K562 (cell line): ENCODE data around the gene KIF26B. TPM values are rescaled to one million over a fixed set of nuclear protein-coding genes. Genes with fewer than 3 reads are reported as not detected.

Source experiments
- ETV1 ChIP-seq: fragments of 450-650 bp; conservative IDR thresholded peaks from 2 replicates; pipeline ENCODE4 v1.6.1; 2016; ENCODE audit warnings: missing genetic modification characterization, control low read depth, low read depth, missing compliant biosample characterization
- SP2 ChIP-seq: IDR thresholded peaks from 2 replicates; pipeline ENCODE4 v1.6.1; 2011; ENCODE audit warnings: mild to moderate bottlenecking, low read depth, low read length, moderate library complexity; ENCODE audit not compliant: poor library complexity, severe bottlenecking; ENCODE audit errors: extremely low read depth
- polyA plus RNA-seq, 8 experiments: library from polyadenylated mRNA; depleted of rRNA in 4 of 8; stranded (reverse) in 5 of 8; unstranded in 3 of 8; fragments of >200 nt; fragmentation: Nextera tagmentation in 2 of 8; fragmentation: Illumina TruSeq in 1 of 8; extraction: Ambion mirVana in 2 of 8; extraction: Trizol in 1 of 8; gene quantifications; 2 replicates each; pipeline versions ENCODE4 v1.2.1 to v1.2.3, GENCODE V29; 2011 to 2014; ENCODE audit warnings: inconsistent platforms in 1 of 8, missing spikeins in 1 of 8
- total RNA-seq, 7 experiments: library from RNA; depleted of rRNA in 6 of 7; stranded (reverse); fragments of >200 nt in 6 of 7; fragmentation: Illumina TruSeq in 2 of 7; extraction: Trizol in 2 of 7; gene quantifications; 2 replicates each; pipeline versions ENCODE4 v1.2.1 to v1.2.3, GENCODE V29; 2011 to 2021; ENCODE audit warnings: low replicate concordance in 1 of 7
- TF ChIP-seq, protein P1 (sequence below): fragments of 450-650 bp; IDR thresholded peaks from 2 replicates; pipeline ENCODE4 v1.6.1; 2018; ENCODE audit not compliant: partially characterized antibody
- TF ChIP-seq, protein P2 (sequence below), 2 experiments: fragments of 450-650 bp; IDR thresholded peaks; 2 replicates each; pipeline ENCODE4 v1.6.1; 2018; ENCODE audit warnings: mild to moderate bottlenecking in 2 of 2, low read depth in 1 of 2; ENCODE audit not compliant: partially characterized antibody in 2 of 2
- TF ChIP-seq, protein P3 (sequence below): fragments of 250-450 bp; sonication (Bioruptor Pico); IDR thresholded peaks from 2 replicates; pipeline ENCODE4 v1.8.0; 2022; ENCODE audit warnings: moderate library complexity, mild to moderate bottlenecking, inconsistent platforms
- TF ChIP-seq, protein P4 (sequence below), 2 experiments: fragments of 150-350 bp in 1 of 2; IDR thresholded peaks; 2 replicates each; pipeline ENCODE4 v1.6.1; 2012 to 2016; ENCODE audit warnings: low read depth in 2 of 2, low read length in 2 of 2, mild to moderate bottlenecking in 1 of 2, moderate library complexity in 1 of 2

KIF26B gene
- total and polyA plus RNA-seq, 9 of the 15 experiments (the other 6 are each of a cell fraction or from before 2014, with no cell fraction given) = 0.02 to 0.08 (median 0.03) TPM; not detected in 6

DNA sequence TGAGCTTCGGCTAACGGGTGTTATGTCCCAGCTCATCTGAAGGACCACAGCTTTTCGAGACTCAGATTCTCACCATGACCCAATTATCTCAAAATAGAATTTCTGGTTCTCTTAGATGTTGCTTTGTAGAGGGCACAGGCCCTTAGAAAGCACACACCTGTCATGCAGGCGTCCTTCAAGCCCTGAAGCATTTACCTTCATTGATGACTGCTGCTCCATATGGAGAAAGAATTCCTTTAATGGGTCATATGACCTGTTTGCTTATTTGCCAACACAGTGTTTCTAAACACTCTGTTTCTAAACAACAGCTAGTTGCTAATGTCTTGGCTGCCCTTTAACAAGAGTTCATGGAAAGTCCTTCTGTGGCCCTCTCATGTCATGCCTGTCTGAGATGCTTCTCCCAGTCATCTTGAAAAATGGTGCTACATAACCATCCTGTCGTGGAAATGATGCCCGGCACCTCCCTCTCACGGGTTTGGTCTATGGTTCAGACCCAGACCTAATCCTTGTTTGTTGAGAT, 495.7 kb downstream of the KIF26B start (continued):
- TF ChIP-seq, protein P1, sequence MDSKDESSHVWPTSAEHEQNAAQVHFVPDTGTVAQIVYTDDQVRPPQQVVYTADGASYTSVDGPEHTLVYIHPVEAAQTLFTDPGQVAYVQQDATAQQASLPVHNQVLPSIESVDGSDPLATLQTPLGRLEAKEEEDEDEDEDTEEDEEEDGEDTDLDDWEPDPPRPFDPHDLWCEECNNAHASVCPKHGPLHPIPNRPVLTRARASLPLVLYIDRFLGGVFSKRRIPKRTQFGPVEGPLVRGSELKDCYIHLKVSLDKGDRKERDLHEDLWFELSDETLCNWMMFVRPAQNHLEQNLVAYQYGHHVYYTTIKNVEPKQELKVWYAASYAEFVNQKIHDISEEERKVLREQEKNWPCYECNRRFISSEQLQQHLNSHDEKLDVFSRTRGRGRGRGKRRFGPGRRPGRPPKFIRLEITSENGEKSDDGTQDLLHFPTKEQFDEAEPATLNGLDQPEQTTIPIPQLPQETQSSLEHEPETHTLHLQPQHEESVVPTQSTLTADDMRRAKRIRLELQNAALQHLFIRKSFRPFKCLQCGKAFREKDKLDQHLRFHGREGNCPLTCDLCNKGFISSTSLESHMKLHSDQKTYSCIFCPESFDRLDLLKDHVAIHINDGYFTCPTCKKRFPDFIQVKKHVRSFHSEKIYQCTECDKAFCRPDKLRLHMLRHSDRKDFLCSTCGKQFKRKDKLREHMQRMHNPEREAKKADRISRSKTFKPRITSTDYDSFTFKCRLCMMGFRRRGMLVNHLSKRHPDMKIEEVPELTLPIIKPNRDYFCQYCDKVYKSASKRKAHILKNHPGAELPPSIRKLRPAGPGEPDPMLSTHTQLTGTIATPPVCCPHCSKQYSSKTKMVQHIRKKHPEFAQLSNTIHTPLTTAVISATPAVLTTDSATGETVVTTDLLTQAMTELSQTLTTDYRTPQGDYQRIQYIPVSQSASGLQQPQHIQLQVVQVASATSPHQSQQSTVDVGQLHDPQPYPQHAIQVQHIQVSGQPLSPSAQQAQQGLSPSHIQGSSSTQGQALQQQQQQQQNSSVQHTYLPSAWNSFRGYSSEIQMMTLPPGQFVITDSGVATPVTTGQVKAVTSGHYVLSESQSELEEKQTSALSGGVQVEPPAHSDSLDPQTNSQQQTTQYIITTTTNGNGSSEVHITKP = no peak
- no peak for TF ChIP-seq SP2
- TF ChIP-seq, protein P2, sequence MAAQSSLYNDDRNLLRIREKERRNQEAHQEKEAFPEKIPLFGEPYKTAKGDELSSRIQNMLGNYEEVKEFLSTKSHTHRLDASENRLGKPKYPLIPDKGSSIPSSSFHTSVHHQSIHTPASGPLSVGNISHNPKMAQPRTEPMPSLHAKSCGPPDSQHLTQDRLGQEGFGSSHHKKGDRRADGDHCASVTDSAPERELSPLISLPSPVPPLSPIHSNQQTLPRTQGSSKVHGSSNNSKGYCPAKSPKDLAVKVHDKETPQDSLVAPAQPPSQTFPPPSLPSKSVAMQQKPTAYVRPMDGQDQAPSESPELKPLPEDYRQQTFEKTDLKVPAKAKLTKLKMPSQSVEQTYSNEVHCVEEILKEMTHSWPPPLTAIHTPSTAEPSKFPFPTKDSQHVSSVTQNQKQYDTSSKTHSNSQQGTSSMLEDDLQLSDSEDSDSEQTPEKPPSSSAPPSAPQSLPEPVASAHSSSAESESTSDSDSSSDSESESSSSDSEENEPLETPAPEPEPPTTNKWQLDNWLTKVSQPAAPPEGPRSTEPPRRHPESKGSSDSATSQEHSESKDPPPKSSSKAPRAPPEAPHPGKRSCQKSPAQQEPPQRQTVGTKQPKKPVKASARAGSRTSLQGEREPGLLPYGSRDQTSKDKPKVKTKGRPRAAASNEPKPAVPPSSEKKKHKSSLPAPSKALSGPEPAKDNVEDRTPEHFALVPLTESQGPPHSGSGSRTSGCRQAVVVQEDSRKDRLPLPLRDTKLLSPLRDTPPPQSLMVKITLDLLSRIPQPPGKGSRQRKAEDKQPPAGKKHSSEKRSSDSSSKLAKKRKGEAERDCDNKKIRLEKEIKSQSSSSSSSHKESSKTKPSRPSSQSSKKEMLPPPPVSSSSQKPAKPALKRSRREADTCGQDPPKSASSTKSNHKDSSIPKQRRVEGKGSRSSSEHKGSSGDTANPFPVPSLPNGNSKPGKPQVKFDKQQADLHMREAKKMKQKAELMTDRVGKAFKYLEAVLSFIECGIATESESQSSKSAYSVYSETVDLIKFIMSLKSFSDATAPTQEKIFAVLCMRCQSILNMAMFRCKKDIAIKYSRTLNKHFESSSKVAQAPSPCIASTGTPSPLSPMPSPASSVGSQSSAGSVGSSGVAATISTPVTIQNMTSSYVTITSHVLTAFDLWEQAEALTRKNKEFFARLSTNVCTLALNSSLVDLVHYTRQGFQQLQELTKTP (IDR thresholded peaks at IDR 0.05; ENCODE audit: low read depth in 1 of 2, partially characterized antibody in 2 of 2) = no peak
- TF ChIP-seq, protein P3, sequence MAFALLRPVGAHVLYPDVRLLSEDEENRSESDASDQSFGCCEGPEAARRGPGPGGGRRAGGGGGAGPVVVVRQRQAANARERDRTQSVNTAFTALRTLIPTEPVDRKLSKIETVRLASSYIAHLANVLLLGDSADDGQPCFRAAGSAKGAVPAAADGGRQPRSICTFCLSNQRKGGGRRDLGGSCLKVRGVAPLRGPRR = no peak
- TF ChIP-seq ETV1 (tag) = no peak
- TF ChIP-seq, protein P4, sequence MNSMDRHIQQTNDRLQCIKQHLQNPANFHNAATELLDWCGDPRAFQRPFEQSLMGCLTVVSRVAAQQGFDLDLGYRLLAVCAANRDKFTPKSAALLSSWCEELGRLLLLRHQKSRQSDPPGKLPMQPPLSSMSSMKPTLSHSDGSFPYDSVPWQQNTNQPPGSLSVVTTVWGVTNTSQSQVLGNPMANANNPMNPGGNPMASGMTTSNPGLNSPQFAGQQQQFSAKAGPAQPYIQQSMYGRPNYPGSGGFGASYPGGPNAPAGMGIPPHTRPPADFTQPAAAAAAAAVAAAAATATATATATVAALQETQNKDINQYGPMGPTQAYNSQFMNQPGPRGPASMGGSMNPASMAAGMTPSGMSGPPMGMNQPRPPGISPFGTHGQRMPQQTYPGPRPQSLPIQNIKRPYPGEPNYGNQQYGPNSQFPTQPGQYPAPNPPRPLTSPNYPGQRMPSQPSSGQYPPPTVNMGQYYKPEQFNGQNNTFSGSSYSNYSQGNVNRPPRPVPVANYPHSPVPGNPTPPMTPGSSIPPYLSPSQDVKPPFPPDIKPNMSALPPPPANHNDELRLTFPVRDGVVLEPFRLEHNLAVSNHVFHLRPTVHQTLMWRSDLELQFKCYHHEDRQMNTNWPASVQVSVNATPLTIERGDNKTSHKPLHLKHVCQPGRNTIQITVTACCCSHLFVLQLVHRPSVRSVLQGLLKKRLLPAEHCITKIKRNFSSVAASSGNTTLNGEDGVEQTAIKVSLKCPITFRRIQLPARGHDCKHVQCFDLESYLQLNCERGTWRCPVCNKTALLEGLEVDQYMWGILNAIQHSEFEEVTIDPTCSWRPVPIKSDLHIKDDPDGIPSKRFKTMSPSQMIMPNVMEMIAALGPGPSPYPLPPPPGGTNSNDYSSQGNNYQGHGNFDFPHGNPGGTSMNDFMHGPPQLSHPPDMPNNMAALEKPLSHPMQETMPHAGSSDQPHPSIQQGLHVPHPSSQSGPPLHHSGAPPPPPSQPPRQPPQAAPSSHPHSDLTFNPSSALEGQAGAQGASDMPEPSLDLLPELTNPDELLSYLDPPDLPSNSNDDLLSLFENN (IDR thresholded peaks at IDR 0.05; ENCODE audit: low read depth in 2 of 2, low read length in 2 of 2) = no peak
